Keratinocyte (primary cell): ENCODE data around the gene PTPRR. TPM values are rescaled to one million over a fixed set of nuclear protein-coding genes. Genes with fewer than 3 reads are reported as not detected.

Source experiments
- DNase-seq: peaks from one replicate; pipeline ENCODE4 v3.0.0-alpha.2; 2011; ENCODE audit warnings: low read depth, missing footprints, low spot score
- FAIRE-seq: peaks from 2 replicates; lab custom pipeline; 2011; peaks lifted over from hg19 to GRCh38; lab: Jason Lieb, UNC
- H2AFZ ChIP-seq: 2 replicates; pipeline ENCODE4 v1.6.0; 2012; ENCODE audit warnings: low read length, control low read depth, inconsistent platforms; ENCODE audit not compliant: control insufficient read depth
- H3K27ac ChIP-seq: 2 replicates; pipeline ENCODE4 v1.5.1; 2011; ENCODE audit warnings: low read length; ENCODE audit not compliant: control insufficient read depth, insufficient read depth
- H3K27me3 ChIP-seq: 3 replicates; pipeline ENCODE4 v1.6.0; 2011; ENCODE audit warnings: low read length; ENCODE audit not compliant: control insufficient read depth, insufficient read depth; ENCODE audit errors: extremely low read depth
- H3K36me3 ChIP-seq, 2 experiments: 2 replicates in 1 of 2; 3 replicates in 1 of 2; pipeline ENCODE4 v1.5.1; 2011; ENCODE audit warnings: low read length in 2 of 2, mild to moderate bottlenecking in 1 of 2; ENCODE audit not compliant: control insufficient read depth in 2 of 2, insufficient read depth in 2 of 2; ENCODE audit errors: extremely low read depth in 1 of 2
- H3K4me1 ChIP-seq: 3 replicates; pipeline ENCODE4 v1.5.1; 2011; ENCODE audit warnings: low read length; ENCODE audit not compliant: control insufficient read depth, insufficient read depth; ENCODE audit errors: extremely low read depth
- H3K4me2 ChIP-seq: 3 replicates; pipeline ENCODE4 v1.6.0; 2011; ENCODE audit warnings: low read depth, low read length; ENCODE audit not compliant: control insufficient read depth, insufficient read depth; ENCODE audit errors: extremely low read depth
- H3K4me3 ChIP-seq, 3 experiments: fragments of 200-600 bp in 1 of 3; sonication (generic) in 1 of 3; 2 replicates in 2 of 3; 3 replicates in 1 of 3; pipeline ENCODE4 v1.5.1; 2011 to 2016; ENCODE audit warnings: low read length in 3 of 3, mild to moderate bottlenecking in 3 of 3, control low read depth in 2 of 3, inconsistent platforms in 1 of 3, low read depth in 1 of 3, mixed read lengths in 1 of 3, mixed run types in 1 of 3, moderate library complexity in 1 of 3; ENCODE audit not compliant: control insufficient read depth in 2 of 3, insufficient read depth in 2 of 3; ENCODE audit errors: extremely low read depth in 1 of 3
- H3K79me2 ChIP-seq: 2 replicates; pipeline ENCODE4 v1.6.0; 2012; ENCODE audit warnings: low read length; ENCODE audit not compliant: control insufficient read depth, insufficient read depth
- H3K9ac ChIP-seq: 3 replicates; pipeline ENCODE4 v1.6.0; 2011; ENCODE audit warnings: low read length; ENCODE audit not compliant: control insufficient read depth, insufficient read depth; ENCODE audit errors: extremely low read depth
- H3K9me1 ChIP-seq: 3 replicates; pipeline ENCODE4 v1.6.0; 2011; ENCODE audit warnings: low read length; ENCODE audit not compliant: control insufficient read depth, insufficient read depth; ENCODE audit errors: extremely low read depth
- H3K9me3 ChIP-seq: 2 replicates; pipeline ENCODE4 v1.5.1; 2012; ENCODE audit warnings: low read depth, low read length; ENCODE audit not compliant: control insufficient read depth
- H4K20me1 ChIP-seq: 3 replicates; pipeline ENCODE4 v1.6.0; 2011; ENCODE audit warnings: low read length; ENCODE audit not compliant: control insufficient read depth, insufficient read depth; ENCODE audit errors: extremely low read depth
- EZH2 ChIP-seq: IDR thresholded peaks from one replicate; pipeline ENCODE4 v1.6.1; 2012; ENCODE audit warnings: inconsistent platforms, mild to moderate bottlenecking, low read length, moderate library complexity
- dilution Hi-C: fragments of 300-500 bp; cut with MboI; formaldehyde crosslinking; loops from one replicate; pipeline ENCODE4 v1.7.0; 2020; ENCODE audit warnings: low sequenced_read_pairs; ENCODE audit not compliant: extremely low pct_ligation_motif_present
- polyA plus RNA-seq, 5 experiments: library from polyadenylated mRNA; depleted of rRNA in 3 of 5; stranded (reverse) in 3 of 5; stranded (forward) in 1 of 5; unstranded in 1 of 5; fragments of >200 nt; gene quantifications; 1 replicate in 1 of 5; 2 replicates in 3 of 5; 3 replicates in 1 of 5; pipeline versions ENCODE4 v1.2.1 to v1.2.3, GENCODE V29; 2011 to 2012; ENCODE audit warnings: missing spikeins in 2 of 5, low read depth in 1 of 5, low replicate concordance in 1 of 5
- TF ChIP-seq, protein P1 (sequence below), 3 experiments: IDR thresholded peaks in 1 of 3; conservative IDR thresholded peaks in 1 of 3; optimal IDR thresholded peaks in 1 of 3; 2 replicates in 2 of 3; 3 replicates in 1 of 3; pipeline versions ENCODE3 to v1.5.1; 2011; ENCODE audit warnings: low read length in 3 of 3, mild to moderate bottlenecking in 3 of 3, moderate library complexity in 2 of 3, control low read depth in 1 of 3, inconsistent platforms in 1 of 3; ENCODE audit not compliant: insufficient read depth in 2 of 3; ENCODE audit errors: extremely low read depth in 1 of 3

The PTPRR gene
- polyA plus RNA-seq, 1 donor (not counting 4 experiments of a cell fraction or from before 2014, with no cell fraction given) = 3.1 TPM

DNA sequence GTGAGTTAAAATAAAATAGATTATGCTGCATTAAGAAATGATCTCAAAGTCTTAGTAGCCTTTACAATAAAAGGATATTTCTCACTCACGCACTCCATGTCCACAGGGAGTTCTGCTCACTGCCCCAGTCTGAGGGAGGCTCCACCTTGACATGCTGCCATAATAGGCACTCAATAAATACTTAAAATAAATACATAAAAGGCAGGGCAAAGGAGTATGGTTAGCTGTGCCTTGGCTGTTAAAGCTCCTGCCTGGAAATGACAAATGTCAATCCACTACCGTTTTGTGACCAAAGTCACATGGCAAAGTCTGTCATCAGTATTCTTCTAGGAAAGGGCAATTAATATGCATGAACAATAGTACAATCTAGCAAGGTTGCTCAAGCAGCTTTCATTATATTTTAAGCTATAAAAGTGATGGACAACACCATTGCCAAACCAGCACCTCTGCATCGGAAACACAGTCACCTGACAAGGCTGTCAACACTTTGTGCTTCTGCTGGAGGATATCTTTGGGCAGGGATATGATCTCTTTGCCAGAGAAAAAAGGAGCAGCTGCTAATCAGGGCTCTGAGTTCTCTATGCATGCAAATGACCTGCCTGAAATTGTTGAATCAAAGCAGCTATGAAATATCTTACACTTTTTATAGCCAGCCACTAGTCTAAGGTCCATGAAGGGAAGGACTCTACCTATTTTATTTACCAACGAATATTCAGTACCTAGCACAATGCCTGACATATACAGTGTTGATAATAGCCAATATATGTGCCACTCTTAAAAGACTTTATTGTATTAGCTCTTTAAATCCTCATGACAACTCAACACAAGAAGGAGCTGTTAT, 90.1 kb downstream of the PTPRR start:
- Histone ChIP-seq H3K4me3 (no peak overlapping the region), H3K36me3 (no peaks in the 10 kb centered on the region), H3K4me1 (peaks cover 4% of the 10 kb centered on the region), H3K9ac (no peak overlapping the region), H3K4me2 (no peak overlapping the region), H3K9me1 (no peaks in the 10 kb centered on the region), H3K79me2 (no peaks in the 10 kb centered on the region), H2AFZ (no peak overlapping the region), H3K27me3 (no peaks in the 10 kb centered on the region), H3K9me3 (no peaks in the 10 kb centered on the region), H4K20me1 (no peaks in the 10 kb centered on the region), H3K27ac (no peak overlapping the region)
- DNase-seq (no peak), FAIRE-seq (no peak)
- TF ChIP-seq EZH2 = no peak
- TF ChIP-seq, protein P1, sequence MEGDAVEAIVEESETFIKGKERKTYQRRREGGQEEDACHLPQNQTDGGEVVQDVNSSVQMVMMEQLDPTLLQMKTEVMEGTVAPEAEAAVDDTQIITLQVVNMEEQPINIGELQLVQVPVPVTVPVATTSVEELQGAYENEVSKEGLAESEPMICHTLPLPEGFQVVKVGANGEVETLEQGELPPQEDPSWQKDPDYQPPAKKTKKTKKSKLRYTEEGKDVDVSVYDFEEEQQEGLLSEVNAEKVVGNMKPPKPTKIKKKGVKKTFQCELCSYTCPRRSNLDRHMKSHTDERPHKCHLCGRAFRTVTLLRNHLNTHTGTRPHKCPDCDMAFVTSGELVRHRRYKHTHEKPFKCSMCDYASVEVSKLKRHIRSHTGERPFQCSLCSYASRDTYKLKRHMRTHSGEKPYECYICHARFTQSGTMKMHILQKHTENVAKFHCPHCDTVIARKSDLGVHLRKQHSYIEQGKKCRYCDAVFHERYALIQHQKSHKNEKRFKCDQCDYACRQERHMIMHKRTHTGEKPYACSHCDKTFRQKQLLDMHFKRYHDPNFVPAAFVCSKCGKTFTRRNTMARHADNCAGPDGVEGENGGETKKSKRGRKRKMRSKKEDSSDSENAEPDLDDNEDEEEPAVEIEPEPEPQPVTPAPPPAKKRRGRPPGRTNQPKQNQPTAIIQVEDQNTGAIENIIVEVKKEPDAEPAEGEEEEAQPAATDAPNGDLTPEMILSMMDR (optimal IDR thresholded peaks at IDR 0.05 in 1 of 3, IDR thresholded peaks at IDR 0.05 in 1 of 3, conservative IDR thresholded peaks at IDR 0.05 in 1 of 3; ENCODE audit: extremely low read depth in 1 of 3, insufficient read depth in 2 of 3, low read length in 3 of 3) = no peak
- dilution Hi-C loops = no loop called here

DNA sequence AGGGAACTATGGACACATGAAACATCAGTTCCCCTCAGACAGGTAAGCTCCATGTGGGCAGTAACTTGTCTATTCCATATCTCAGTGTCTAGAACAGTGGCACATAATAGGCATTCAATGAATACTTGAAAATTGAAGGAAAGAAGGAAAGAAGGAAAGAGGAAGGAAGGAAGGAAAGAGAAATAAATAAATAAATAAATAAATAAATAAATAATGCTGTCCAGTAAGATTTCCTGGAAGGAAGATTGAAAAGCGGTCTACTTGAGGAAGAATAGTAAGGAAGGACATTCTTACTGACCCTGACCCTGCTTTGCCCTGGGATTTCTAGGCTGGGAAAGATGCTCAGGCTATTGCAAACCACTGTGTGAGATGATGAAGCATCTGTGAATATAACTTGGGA, 91.5 kb downstream of the PTPRR start:
- no peaks in the 10 kb centered on the region for H3K9me1 ChIP-seq
- H3K9me3 ChIP-seq = no peaks in the 10 kb centered on the region
- H2AFZ ChIP-seq = no peak overlapping the region
- H3K9ac ChIP-seq = no peak overlapping the region
- no peaks in the 10 kb centered on the region for H3K79me2 ChIP-seq
- H4K20me1 ChIP-seq = no peaks in the 10 kb centered on the region
- H3K4me2 ChIP-seq = no peak overlapping the region
- no peak overlapping the region for H3K27ac ChIP-seq
- dilution Hi-C loops = no loop called here
- H3K36me3 ChIP-seq = no peaks in the 10 kb centered on the region
- H3K27me3 ChIP-seq = no peaks in the 10 kb centered on the region
- no peak for FAIRE-seq
- H3K4me1 ChIP-seq = peaks cover 4% of the 10 kb centered on the region
- no peak for DNase-seq
- no peak for TF ChIP-seq EZH2
- TF ChIP-seq, protein P1 (optimal IDR thresholded peaks at IDR 0.05 in 1 of 3, IDR thresholded peaks at IDR 0.05 in 1 of 3, conservative IDR thresholded peaks at IDR 0.05 in 1 of 3; ENCODE audit: extremely low read depth in 1 of 3, insufficient read depth in 2 of 3, low read length in 3 of 3) = no peak
- no peak overlapping the region for H3K4me3 ChIP-seq
